Activated CD4-positive, alpha-beta T cell treated with anti-CD3 and anti-CD28 coated beads, Interleukin-2, amount 10 ng/mL, durations not matched to agents 24 days and 14 days (primary cell): Measurements from ENCODE around the gene TGFBR2. TPM values are rescaled to one million over a fixed set of nuclear protein-coding genes. Genes with fewer than 3 reads are reported as not detected.

Experiments
- DNase-seq: peaks from one replicate; pipeline ENCODE4 v3.0.0; 2022
- H3K27ac Mint-ChIP-seq: one replicate; pipeline ENCODE4 v1.8.0; 2022; ENCODE audit warnings: mild to moderate bottlenecking, mixed read lengths
- H3K27me3 Mint-ChIP-seq: one replicate; pipeline ENCODE4 v1.8.0; 2022; ENCODE audit warnings: mixed read lengths
- H3K36me3 Mint-ChIP-seq: one replicate; pipeline ENCODE4 v1.8.0; 2022; ENCODE audit warnings: low read depth, mild to moderate bottlenecking, mixed read lengths
- H3K4me1 Mint-ChIP-seq: one replicate; pipeline ENCODE4 v1.8.0; 2021; ENCODE audit warnings: mixed read lengths
- H3K4me3 Mint-ChIP-seq: one replicate; pipeline ENCODE4 v1.8.0; 2022; ENCODE audit warnings: mild to moderate bottlenecking, moderate library complexity, mixed read lengths
- H3K9me3 Mint-ChIP-seq: one replicate; pipeline ENCODE4 v1.8.0; 2021; ENCODE audit warnings: mixed read lengths
- intact Hi-C: fragments of 100-400 bp; cut with micrococcal nuclease; formaldehyde crosslinking; loops from one replicate; pipeline ENCODE4 v1.15.1; 2023
- total RNA-seq: library from RNA; stranded (reverse); gene quantifications from 2 replicates; pipeline ENCODE4 v1.2.3, GENCODE V29; 2022

TGFBR2 gene
- total RNA-seq, 1 donor from 2014 or later = 47.6 TPM

DNA sequence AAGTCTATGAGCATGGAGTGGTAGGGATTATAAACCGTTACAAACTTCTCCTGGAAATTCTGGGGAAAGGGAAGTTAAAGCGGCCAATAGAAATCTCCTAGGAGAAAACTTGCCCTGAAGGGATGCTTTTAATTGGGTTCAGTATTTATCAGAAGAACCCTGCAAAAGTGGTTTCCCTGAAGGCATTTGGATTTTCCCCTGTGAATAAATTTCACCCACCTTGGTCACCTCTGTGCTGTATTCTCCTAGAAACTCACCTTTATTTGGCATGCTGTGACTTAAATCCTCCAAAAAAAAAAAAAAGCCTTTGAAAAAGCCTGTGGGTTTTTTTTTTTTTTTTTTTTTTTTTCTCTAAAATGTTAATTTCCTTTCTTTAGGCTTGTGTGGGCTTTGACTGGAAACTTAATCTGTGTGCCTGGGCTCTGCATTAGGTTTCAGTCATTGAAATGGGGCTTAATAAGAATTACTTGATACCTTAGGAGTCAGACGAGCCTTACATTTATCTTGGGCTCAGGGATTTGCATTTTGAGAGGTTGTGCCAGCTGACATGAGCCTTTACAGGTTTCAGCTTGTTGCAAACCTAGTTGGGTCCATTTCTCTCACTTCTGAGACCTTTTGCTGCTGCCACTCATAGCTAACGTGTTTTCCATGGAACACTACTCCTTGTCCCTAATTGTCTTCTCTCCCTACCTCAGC is 22.0 kb downstream of the TGFBR2 start:
- intact Hi-C loops = loop anchor here (10.0 kb wide), 1 partner anchor 1126 kb away; no protein-coding TSS in a partner anchor
- peaks cover 60% of the 10 kb centered on the region for H3K36me3 Mint-ChIP-seq
- H3K4me3 Mint-ChIP-seq = peak overlapping the region; percentile 57

DNA sequence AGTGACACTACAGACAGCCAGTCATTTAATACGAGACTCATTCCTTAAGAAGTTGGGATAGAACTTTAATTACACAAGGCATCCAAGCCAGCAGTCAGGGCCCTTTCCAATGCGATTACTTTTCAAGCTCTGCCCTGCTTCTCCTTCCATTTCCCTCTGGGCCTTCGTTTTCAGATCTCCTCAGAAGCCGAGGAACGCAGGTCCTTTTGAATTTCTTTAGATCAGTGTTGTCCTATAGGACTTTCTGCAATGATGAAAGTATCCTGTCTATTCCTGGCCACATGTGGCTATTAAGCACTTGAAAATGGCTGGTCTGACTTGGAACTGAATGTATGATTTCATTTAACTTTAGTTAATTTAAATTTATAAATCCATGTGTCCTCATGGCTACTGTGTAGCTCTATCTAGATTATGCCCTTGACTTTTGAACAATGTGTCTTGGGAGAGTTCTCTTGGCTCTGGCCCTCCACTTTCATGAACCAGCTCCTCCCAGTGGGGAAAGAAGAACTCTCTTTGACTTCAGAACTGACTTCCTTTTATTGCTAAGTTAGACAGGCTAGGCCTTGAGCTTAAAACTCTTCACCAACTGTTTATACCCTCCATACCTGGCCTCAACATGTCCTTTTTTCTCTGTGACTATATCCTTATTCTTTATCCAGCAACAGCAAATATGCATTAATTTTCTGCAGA is 22.6 kb downstream of the TGFBR2 start:
- Mint-ChIP-seq H3K4me1 (peaks cover 76% of the 10 kb centered on the region), H3K27me3 (no peaks in the 10 kb centered on the region), H3K9me3 (no peaks in the 10 kb centered on the region), H3K27ac (peak overlapping the region; percentile 99), H3K36me3 (peaks cover 54% of the 10 kb centered on the region), H3K4me3 (peak overlapping the region; percentile 57)
- peak; percentile 80 for DNase-seq
- intact Hi-C loops = loop anchor here (10.0 kb wide), 1 partner anchor 1126 kb away; no protein-coding TSS in a partner anchor

More for the DNA sequence above, 22.0 kb downstream of the TGFBR2 start:
- DNase-seq = no peak
- H3K9me3 Mint-ChIP-seq = peaks cover 6% of the 10 kb centered on the region
- peak overlapping the region; percentile 99 for H3K27ac Mint-ChIP-seq
- peaks cover 79% of the 10 kb centered on the region for H3K4me1 Mint-ChIP-seq
- no peaks in the 10 kb centered on the region for H3K27me3 Mint-ChIP-seq

DNA sequence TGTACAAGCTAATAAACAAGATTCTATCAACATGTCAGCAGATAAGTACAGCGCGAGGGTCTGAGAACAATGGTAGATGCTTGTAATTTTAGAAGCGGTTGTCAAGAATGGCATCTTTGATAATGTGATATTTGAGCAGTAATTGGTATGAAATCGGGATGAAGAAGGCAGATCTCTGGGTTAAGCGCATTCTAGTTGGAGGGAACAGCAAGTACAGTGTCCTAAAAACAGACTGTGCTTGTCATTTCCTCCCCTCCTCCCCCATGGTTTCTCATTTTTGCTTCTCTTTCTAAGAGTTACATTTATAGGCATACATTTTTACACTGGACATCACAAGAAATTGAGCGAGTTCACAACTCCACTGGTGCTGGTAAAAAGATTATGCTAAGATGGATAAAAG is 23.3 kb downstream of the TGFBR2 start:
- H3K4me1 Mint-ChIP-seq = peaks cover 77% of the 10 kb centered on the region
- intact Hi-C loops = loop anchor here (2.0 to 10.0 kb wide), 3 partner anchors 19 to 1805 kb away; no protein-coding TSS in a partner anchor
- H3K9me3 Mint-ChIP-seq = no peaks in the 10 kb centered on the region
- no peak for DNase-seq
- H3K27ac Mint-ChIP-seq = peak overlapping the region; percentile 99
- H3K27me3 Mint-ChIP-seq = no peaks in the 10 kb centered on the region
- H3K36me3 Mint-ChIP-seq = peaks cover 53% of the 10 kb centered on the region
- H3K4me3 Mint-ChIP-seq = peak overlapping the region; percentile 57

DNA sequence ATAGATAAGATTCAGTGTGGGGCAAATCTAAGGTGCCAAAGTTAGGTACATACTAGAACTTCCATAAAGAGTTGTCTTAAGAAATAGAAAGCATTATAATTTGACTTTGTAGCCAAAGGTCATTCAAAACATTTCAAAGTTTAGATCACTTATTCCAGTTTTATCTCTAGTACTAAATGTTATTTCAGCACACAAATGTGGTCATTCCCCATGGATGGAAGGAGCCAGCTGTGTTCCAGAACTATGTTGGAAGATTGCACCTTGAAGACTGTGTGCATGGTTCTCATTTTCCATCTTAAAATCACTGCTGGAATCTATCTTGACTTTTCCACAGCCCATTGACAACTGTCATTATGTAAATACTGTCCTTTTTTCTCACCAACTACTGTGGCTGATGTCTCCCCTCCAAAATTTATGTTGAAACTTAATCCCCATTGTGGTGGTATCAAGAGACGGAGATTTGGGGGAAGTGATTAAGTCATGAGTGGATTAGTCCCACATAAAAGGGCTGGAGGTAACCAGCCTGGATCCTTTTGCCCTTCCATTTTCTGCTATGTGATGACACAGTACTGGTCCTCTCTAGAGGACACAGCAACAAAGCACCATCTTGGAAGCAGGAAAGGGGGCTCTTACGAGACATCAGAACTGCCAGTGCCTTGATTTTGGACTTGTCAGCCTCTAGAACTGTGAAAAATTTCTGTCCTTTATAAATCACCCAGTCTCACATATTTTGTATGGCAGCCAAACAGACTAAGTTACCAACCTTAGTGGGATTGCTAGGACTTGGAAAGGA is 24.0 kb downstream of the TGFBR2 start:
- no peak for DNase-seq
- H3K4me3 Mint-ChIP-seq = peak overlapping the region; percentile 57
- H3K9me3 Mint-ChIP-seq = no peaks in the 10 kb centered on the region

DNA sequence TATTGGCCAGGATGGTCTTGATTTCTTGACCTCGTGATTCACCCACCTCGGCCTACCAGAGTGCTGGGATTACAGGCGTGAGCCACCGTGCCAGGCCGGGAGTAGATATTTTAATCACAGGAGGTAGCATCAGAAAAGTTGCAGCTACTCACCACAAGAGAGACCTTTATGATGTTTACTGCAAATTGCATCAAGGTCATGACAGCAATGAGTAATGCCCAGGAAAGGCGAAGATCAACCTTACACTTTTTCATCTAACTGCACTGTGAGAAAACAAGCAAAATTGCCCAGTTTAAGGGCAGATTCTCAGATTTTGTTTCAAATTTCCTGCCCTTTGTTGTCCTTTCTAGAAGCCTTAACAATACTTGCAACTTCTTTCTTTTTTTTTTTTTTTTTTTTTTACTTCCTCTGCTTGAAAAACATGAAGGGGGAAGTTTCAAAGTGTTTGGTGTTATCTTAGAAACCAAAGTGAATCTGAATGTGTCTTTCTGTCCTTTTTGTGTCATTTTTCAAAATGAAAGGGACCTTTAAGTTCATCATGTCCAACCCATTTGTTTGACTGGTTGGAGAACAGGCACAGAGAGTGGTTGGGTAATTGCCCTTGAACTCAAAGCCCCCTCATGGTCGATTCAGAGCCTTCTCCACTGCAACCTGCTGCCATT is 25.0 kb downstream of the TGFBR2 start:
- intact Hi-C loops = loop anchor here (1.0 to 10.0 kb wide), 5 partner anchors 9 to 1803 kb away; no protein-coding TSS in a partner anchor
- DNase-seq = peak; percentile 87
- H3K36me3 Mint-ChIP-seq = peaks cover 51% of the 10 kb centered on the region
- peak overlapping the region; percentile 83 for H3K4me3 Mint-ChIP-seq
- peak overlapping the region; percentile 99 for H3K27ac Mint-ChIP-seq
- peaks cover 79% of the 10 kb centered on the region for H3K4me1 Mint-ChIP-seq
- no peaks in the 10 kb centered on the region for H3K9me3 Mint-ChIP-seq
- no peaks in the 10 kb centered on the region for H3K27me3 Mint-ChIP-seq

More for the DNA sequence above, 24.0 kb downstream of the TGFBR2 start:
- no peaks in the 10 kb centered on the region for H3K27me3 Mint-ChIP-seq
- peaks cover 81% of the 10 kb centered on the region for H3K4me1 Mint-ChIP-seq
- intact Hi-C loops = loop anchor here (1.0 to 10.0 kb wide), 5 partner anchors 10 to 1804 kb away; no protein-coding TSS in a partner anchor
- peaks cover 55% of the 10 kb centered on the region for H3K36me3 Mint-ChIP-seq
- peak overlapping the region; percentile 99 for H3K27ac Mint-ChIP-seq

DNA sequence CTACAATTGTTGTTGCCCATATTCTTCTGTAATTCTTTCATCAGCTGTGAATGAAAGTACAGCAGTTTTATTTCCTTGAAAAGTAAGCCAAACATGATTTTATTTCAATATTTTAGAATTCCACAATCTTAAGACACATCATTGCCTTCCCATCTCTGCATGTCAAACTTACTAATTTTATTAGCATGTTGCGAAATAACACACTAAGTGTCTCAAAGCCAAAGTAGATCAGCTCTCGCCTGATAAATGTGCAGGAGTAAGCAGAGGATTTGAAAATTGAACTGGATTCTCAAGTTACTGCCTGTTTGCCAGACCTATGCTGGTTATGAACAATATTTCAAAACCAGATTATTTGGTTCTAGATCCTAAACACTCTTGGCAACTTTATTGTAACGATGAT is 25.7 kb downstream of the TGFBR2 start:
- Mint-ChIP-seq H3K27ac (peak overlapping the region; percentile 99), H3K27me3 (no peaks in the 10 kb centered on the region), H3K36me3 (peaks cover 53% of the 10 kb centered on the region), H3K4me1 (peaks cover 79% of the 10 kb centered on the region), H3K4me3 (peak overlapping the region; percentile 83), H3K9me3 (no peaks in the 10 kb centered on the region)
- DNase-seq = no peak
- intact Hi-C loops = loop anchor here (10.0 kb wide), 1 partner anchor 1803 kb away; no protein-coding TSS in a partner anchor

DNA sequence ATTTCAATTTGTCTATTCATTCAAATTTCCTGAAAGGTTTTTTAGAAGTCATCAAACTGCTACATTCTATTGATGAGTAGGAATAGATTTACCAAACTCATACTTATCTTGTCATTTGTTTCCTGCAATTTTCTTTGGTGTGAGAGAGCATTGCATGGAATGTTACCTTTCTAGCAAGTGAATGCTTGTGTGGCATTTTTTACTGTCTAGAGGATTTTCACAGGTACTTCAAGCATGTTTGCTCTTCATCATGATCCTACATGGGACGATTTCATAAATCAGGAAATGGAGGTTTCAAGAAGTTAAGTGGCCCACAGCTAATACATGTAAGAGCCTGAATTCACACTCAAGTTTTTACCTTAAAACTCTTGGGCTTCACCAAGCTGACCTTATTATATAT is 26.1 kb downstream of the TGFBR2 start:
- intact Hi-C loops = loop anchor here (10.0 kb wide), 1 partner anchor 1802 kb away; no protein-coding TSS in a partner anchor
- DNase-seq = no peak
- H3K27ac Mint-ChIP-seq = peak overlapping the region; percentile 99
- no peaks in the 10 kb centered on the region for H3K27me3 Mint-ChIP-seq
- H3K9me3 Mint-ChIP-seq = no peaks in the 10 kb centered on the region
- H3K36me3 Mint-ChIP-seq = peaks cover 54% of the 10 kb centered on the region
- H3K4me1 Mint-ChIP-seq = peaks cover 81% of the 10 kb centered on the region
- H3K4me3 Mint-ChIP-seq = peak overlapping the region; percentile 83

DNA sequence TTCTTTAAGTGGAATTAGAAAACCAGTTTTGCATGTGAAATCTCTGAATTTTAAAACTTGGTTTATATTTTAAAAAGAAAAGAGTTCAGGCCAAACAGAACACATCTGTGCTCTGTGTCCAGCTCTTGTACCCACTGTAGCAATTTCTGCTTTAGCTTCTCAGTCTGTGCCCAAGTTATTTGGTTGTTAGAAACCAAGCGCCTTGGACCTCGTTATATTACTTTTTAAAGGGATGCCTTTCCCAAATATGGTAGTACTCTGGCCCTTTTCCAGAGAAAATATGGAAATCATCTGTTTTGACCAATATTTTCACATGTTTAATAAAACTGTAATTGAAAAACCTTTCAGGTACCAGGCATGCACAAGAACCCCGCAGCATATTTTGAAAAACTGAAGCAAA is 27.3 kb downstream of the TGFBR2 start:
- Mint-ChIP-seq H3K9me3 (no peaks in the 10 kb centered on the region), H3K4me1 (peaks cover 86% of the 10 kb centered on the region), H3K4me3 (peak overlapping the region; percentile 83), H3K27ac (peak overlapping the region; percentile 99), H3K27me3 (no peaks in the 10 kb centered on the region), H3K36me3 (peaks cover 63% of the 10 kb centered on the region)
- no peak for DNase-seq
- intact Hi-C loops = loop anchor here (10.0 kb wide), 1 partner anchor 1801 kb away; no protein-coding TSS in a partner anchor

DNA sequence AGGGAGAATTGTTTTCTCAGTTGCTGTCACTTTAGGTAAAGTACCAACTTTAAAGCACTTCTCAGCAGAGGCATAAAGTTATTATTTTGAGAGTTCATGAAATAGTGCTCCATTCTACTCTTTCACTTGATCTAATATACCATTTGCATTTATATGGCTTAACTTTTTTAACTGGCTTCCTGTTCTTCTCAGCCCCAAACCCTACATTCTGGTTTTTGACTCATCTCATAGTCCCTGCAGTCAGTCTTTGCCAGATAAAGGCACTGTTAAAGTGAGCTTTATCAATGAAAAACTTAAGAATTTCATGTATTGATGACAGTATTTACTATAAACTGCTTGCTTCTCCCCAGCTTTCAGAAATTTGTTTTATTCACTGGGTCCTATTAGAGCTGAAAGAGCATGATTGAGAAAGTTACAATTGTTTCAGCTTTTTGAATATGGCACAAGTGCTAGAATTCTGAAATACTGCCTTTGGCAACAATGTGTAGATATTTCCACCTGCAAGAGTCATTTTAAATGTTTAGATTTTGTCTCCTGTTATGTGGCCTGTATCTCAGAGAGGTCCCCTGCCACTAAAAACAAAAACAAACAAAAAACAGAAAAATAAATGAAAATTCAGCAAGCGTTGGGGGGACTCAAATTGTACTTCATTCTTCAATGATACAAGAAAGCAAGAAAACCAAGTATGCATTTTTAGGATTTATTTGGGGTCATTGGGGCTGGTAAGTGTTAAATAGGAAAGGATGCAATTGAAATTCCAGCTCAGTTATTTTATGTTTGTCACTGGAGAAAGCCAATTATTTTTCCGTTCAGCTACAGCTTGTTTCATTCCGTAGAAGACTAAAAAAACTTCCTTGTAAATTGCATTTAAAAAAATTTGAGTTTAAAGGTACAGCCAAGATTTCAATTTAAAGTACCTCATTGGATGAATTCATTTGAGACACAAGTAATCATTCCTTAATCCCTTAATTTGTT is 28.6 kb downstream of the TGFBR2 start:
- Mint-ChIP-seq H3K4me1 (peaks cover 87% of the 10 kb centered on the region), H3K36me3 (peaks cover 65% of the 10 kb centered on the region), H3K4me3 (peak overlapping the region; percentile 70), H3K27me3 (no peaks in the 10 kb centered on the region), H3K27ac (peak overlapping the region; percentile 99), H3K9me3 (no peaks in the 10 kb centered on the region)
- intact Hi-C loops = loop anchor here (1.0 to 10.0 kb wide), 2 partner anchors 9 to 1800 kb away; no protein-coding TSS in a partner anchor
- DNase-seq = no peak

DNA sequence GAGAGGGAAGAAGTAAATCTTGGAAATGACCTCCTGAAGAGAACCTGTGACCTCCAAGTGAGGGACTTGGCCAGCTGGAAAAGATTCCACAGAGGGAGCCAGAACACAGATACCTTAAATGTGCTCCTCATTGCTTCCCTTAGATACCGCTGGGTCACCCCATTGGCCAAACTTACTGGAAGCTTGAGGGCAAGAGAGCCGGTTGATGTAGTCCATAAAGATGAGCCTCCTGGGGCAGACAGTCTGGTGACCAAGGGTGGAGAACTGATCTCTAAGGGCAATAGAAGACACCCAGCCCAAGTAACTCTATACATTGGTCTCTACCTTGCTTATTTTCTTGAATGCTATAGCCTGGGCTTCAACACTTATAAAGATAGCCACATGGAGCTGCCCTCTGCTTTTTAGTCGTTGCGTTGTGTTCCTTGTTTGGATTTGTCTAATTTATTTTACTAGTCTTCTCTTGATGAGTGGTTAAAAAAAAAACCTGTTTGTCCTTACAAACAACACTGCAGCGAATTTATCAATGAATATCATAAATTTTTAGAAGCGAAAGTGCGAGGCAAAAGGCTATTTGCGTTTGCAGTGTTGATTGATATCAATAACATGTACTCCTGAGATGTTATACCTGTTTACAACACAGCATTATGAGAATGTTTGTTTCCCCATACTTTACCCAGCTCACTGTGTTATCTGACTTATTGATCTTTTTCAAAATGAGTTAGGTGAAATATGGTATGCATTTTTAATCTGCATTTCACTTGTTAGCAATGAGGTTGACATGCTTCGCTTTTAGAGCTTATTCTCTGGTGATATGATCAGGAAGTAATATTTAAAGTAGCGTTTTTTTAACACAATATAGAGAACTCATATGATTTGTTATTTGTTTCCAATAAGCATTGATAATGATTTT is 31.2 kb downstream of the TGFBR2 start:
- intact Hi-C loops = loop anchor here (10.0 kb wide), 1 partner anchor 1797 kb away; no protein-coding TSS in a partner anchor
- peaks cover 54% of the 10 kb centered on the region for H3K36me3 Mint-ChIP-seq

DNA sequence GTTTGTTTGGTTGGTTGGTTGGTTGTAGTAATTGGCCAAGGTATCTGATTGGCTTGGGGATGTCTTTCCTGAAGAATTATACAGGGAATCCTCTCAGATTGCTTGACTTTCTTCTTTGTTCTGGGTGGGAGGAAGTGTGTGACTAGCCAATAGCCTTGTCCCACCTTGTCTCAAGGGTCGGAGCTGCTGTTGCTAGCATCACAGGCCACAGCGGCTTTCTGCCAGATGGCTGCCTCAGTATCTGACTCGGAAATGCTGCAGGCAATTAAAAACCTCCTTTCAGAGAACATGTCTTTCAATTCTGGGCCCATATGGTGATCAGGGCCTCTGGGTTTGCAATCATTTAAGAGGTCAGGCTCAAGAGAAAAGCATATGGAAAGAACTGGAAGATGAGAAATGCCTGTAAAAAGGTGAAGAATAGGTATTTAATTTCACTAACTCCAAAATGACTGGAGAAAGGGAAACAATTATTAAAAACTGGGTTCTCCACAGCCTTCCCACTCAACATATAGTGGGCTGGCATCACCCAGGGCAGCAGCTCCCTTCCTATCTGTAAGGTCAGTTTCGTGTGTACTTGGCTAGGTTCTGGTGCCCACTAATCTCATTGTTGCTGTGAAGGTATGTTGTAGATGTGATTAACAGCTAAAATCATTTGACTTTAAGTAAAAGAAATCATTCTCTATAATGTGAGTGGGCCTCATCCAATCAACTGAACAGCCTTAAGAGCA is 32.4 kb downstream of the TGFBR2 start:
- Mint-ChIP-seq H3K27me3 (no peaks in the 10 kb centered on the region), H3K4me1 (peaks cover 83% of the 10 kb centered on the region), H3K4me3 (peak overlapping the region; percentile 70), H3K9me3 (no peaks in the 10 kb centered on the region), H3K36me3 (peaks cover 48% of the 10 kb centered on the region), H3K27ac (peak overlapping the region; percentile 99)
- intact Hi-C loops = loop anchor here (10.0 kb wide), 1 partner anchor 1796 kb away; no protein-coding TSS in a partner anchor
- DNase-seq = no peak

More for the DNA sequence above, 31.2 kb downstream of the TGFBR2 start:
- peak overlapping the region; percentile 70 for H3K4me3 Mint-ChIP-seq
- DNase-seq = no peak
- H3K4me1 Mint-ChIP-seq = peaks cover 83% of the 10 kb centered on the region
- H3K27ac Mint-ChIP-seq = peak overlapping the region; percentile 99
- H3K9me3 Mint-ChIP-seq = no peaks in the 10 kb centered on the region
- no peaks in the 10 kb centered on the region for H3K27me3 Mint-ChIP-seq
